Measurements from ENCODE around the gene AHI1.
A peak's percentile ranks its signal among the peaks of the same experiment; 100 is the strongest.

The AHI1 gene

GRCh38 chr6:135458051-135458450, 39.5 kb downstream of the AHI1 start:
- no peak for DNase-seq (ENCODE audit: low spot score)
- TF ChIP-seq, protein P1, sequence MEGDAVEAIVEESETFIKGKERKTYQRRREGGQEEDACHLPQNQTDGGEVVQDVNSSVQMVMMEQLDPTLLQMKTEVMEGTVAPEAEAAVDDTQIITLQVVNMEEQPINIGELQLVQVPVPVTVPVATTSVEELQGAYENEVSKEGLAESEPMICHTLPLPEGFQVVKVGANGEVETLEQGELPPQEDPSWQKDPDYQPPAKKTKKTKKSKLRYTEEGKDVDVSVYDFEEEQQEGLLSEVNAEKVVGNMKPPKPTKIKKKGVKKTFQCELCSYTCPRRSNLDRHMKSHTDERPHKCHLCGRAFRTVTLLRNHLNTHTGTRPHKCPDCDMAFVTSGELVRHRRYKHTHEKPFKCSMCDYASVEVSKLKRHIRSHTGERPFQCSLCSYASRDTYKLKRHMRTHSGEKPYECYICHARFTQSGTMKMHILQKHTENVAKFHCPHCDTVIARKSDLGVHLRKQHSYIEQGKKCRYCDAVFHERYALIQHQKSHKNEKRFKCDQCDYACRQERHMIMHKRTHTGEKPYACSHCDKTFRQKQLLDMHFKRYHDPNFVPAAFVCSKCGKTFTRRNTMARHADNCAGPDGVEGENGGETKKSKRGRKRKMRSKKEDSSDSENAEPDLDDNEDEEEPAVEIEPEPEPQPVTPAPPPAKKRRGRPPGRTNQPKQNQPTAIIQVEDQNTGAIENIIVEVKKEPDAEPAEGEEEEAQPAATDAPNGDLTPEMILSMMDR (IDR thresholded peaks at IDR 0.05; ENCODE audit: extremely low read depth, missing control alignments) = no peak

GRCh38 chr6:135451617-135452190, 45.8 kb downstream of the AHI1 start:
- DNase-seq (ENCODE audit: low spot score) = peak; percentile 9
- TF ChIP-seq, protein P1 (IDR thresholded peaks at IDR 0.05; ENCODE audit: extremely low read depth, missing control alignments) = peak; percentile 12

GRCh38 chr6:135449246-135449645, 48.3 kb downstream of the AHI1 start:
- TF ChIP-seq, protein P1 (IDR thresholded peaks at IDR 0.05; ENCODE audit: extremely low read depth, missing control alignments) = no peak
- DNase-seq (ENCODE audit: low spot score) = no peak

DNA sequence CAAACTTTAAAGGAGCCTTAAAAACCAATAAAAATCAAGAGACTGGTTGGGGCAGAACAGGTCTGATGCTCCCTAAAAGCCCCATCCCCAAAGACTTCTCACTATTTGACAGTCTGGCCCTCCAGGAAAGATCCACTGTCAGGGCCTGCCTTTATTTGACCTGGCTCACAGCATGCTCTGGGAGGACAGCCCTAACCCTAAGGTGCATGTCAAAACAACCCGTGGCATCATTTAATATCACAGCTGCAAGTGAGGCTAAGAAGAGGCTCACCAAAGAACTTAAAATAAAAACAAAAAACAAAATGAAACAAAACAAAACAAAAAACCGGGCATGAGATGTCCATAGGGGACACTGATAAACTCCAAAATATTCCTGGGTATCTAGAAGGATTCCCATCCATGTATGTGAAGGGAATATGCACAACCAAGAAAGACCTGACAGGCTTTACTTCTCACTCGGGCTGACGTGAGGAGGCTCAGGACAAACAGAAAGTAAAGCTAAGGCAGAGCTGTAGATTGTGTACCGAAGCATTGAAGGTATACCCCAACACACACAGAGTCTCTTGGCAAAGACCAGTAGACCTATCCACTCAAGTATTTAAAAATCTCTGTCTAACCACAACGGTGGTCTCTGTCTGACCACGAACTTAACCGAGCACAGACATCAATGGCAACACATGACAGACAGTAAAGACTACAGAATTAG, 57.3 kb downstream of the AHI1 start:
- TF ChIP-seq, protein P1 (IDR thresholded peaks at IDR 0.05; ENCODE audit: extremely low read depth, missing control alignments) = no peak
- no peak for DNase-seq (ENCODE audit: low spot score)

DNA sequence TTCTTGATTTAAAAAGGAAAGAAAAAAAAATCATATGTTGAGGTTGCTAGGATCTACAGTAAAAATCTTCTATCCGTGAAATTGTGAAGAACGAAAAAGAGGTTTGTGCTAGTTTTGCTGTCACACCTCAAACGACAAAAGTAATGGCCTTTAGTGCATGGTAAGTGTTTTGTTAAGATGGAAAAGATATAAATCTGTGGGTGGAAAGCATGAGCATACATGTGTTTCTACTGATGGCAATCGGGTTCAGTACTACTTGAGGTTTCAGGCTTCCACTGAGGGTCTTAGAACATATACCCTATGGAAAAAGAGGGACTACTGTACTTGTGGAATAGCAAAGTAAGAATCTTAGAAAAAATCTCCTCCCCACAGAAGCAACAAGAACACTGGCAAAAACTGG, 58.0 kb downstream of the AHI1 start:
- TF ChIP-seq, protein P1 (IDR thresholded peaks at IDR 0.05; ENCODE audit: extremely low read depth, missing control alignments) = no peak
- no peak for DNase-seq (ENCODE audit: low spot score)

GRCh38 chr6:135438907-135439535, 58.5 kb downstream of the AHI1 start:
- TF ChIP-seq, protein P1 (IDR thresholded peaks at IDR 0.05; ENCODE audit: extremely low read depth, missing control alignments) = no peak
- DNase-seq (ENCODE audit: low spot score) = peak; percentile 17

DNA sequence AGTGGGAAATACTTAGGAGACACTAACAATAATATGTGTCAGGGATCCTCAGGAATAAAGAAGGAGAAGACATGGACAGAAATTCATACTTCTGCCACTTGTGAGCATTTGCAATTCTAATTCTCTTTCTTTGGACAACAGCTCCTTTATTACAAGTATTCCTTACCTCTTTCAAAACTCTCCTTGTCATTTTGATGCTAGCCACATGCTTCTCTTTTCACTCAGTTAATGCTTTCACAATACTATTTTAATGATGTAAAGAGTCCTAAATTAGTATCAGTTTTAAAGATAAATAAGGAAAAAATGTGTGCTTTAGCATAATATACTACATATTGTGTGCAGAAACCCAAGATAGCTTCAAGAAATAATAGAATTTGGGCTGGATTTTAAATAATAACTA, 62.5 kb downstream of the AHI1 start:
- no peak for DNase-seq (ENCODE audit: low spot score)
- TF ChIP-seq, protein P1 (IDR thresholded peaks at IDR 0.05; ENCODE audit: extremely low read depth, missing control alignments) = no peak
